ENCODE results near the gene IGSF9B.

Gene IGSF9B

GRCh38 chr11:133937015-133937414 lies 19.8 kb downstream of the IGSF9B start:
- Histone ChIP-seq H3K9me3 (ENCODE audit: control insufficient read depth in 2 of 2, low read length in 2 of 2) (no peaks in the 10 kb centered on the region), H3K36me3 (ENCODE audit: control insufficient read depth in 2 of 2, insufficient read depth in 2 of 2, low read length in 2 of 2) (peaks cover 50 to 57% of the 10 kb centered on the region in 2 donors), H3K4me1 (ENCODE audit: control insufficient read depth, insufficient read depth, low read length) (peaks cover 6% of the 10 kb centered on the region), H3K27ac (ENCODE audit: low read length) (no peak overlapping the region), H3K4me3 (ENCODE audit: low read length in 2 of 2) (no peak overlapping the region), H3K27me3 (ENCODE audit: control insufficient read depth in 1 of 2, insufficient read depth in 2 of 2, low read length in 2 of 2) (no peaks in the 10 kb centered on the region), H3K9ac (ENCODE audit: low read length in 2 of 2) (no peak overlapping the region)

DNA sequence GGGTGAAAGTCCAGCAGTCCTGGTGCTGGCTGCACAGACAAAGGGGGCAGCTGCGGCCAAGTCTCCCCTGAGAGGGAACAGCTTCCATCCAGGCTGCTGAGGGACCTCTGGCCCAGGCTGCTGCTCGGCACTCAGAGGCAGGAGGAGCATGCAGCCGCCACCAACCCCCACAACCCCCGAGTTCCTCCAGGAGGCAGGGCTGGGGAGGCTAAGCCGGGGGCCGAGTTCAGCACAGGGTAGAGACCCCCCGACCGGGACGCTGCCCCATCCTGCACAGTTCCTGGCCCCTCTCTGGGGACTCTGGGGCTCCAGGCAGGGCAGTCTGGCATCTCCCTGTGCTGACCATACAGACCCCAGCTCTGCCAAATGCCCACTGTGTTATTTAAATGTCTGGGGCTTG lies 20.2 kb downstream of the IGSF9B start:
- Histone ChIP-seq H3K9ac (ENCODE audit: low read length in 2 of 2) (no peak overlapping the region), H3K36me3 (ENCODE audit: control insufficient read depth in 2 of 2, insufficient read depth in 2 of 2, low read length in 2 of 2) (peaks cover 52 to 54% of the 10 kb centered on the region in 2 donors), H3K4me3 (ENCODE audit: low read length in 2 of 2) (no peak overlapping the region), H3K27ac (ENCODE audit: low read length) (no peak overlapping the region), H3K4me1 (ENCODE audit: control insufficient read depth, insufficient read depth, low read length) (peaks cover 6% of the 10 kb centered on the region), H3K9me3 (ENCODE audit: control insufficient read depth in 2 of 2, low read length in 2 of 2) (no peaks in the 10 kb centered on the region), H3K27me3 (ENCODE audit: control insufficient read depth in 1 of 2, insufficient read depth in 2 of 2, low read length in 2 of 2) (no peaks in the 10 kb centered on the region)

DNA sequence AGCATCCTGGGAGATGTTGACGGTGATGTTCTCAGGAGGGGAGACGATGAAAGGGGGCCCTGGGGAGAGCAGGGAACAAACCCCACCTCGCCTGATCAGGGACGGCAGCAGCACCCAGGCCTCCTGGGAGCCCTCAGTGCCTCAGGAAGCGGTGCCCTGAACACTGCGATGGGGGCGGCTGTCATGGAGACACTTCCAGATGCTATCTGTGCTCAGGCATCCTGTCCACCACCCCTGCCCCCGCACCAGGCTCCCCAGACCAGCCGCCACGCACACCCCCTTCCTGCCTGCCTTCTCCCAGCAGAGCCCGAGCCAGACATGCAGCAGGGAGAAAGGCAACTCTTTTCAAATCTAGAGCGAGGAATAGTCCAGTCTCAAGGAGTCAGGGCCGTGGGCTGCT lies 20.6 kb downstream of the IGSF9B start:
- Histone ChIP-seq H3K36me3 (ENCODE audit: control insufficient read depth in 2 of 2, insufficient read depth in 2 of 2, low read length in 2 of 2) (peaks cover 54 to 57% of the 10 kb centered on the region in 2 donors), H3K27me3 (ENCODE audit: control insufficient read depth in 1 of 2, insufficient read depth in 2 of 2, low read length in 2 of 2) (no peaks in the 10 kb centered on the region), H3K9ac (ENCODE audit: low read length in 2 of 2) (no peak overlapping the region), H3K4me3 (ENCODE audit: low read length in 2 of 2) (no peak overlapping the region), H3K27ac (ENCODE audit: low read length) (no peak overlapping the region), H3K9me3 (ENCODE audit: control insufficient read depth in 2 of 2, low read length in 2 of 2) (no peaks in the 10 kb centered on the region), H3K4me1 (ENCODE audit: control insufficient read depth, insufficient read depth, low read length) (peaks cover 6% of the 10 kb centered on the region)

DNA sequence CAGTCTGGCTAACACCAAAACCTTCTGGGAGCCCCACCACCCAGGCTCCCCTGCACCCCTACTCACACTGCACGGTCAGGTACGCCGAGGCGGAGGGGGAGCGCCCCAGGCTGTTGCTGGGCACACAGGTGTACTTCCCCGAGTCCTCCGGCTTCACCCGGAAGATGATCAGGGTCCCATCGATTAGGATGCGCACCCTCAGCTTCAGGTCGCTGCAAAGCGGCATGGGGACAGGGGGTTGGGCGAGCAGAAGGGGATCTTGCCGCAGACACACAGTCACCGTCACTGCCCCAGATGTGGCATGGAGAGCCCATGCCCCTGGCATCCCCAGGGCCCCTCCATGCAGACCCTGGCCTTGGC lies 21.2 kb downstream of the IGSF9B start:
- H3K4me3 ChIP-seq (ENCODE audit: low read length in 2 of 2), result no peak overlapping the region
- H3K27me3 ChIP-seq (ENCODE audit: control insufficient read depth in 1 of 2, insufficient read depth in 2 of 2, low read length in 2 of 2), result no peaks in the 10 kb centered on the region
- no peak overlapping the region for H3K27ac ChIP-seq (ENCODE audit: low read length)
- H3K4me1 ChIP-seq (ENCODE audit: control insufficient read depth, insufficient read depth, low read length), result peaks cover 8% of the 10 kb centered on the region
- peaks cover 54 to 59% of the 10 kb centered on the region in 2 donors for H3K36me3 ChIP-seq (ENCODE audit: control insufficient read depth in 2 of 2, insufficient read depth in 2 of 2, low read length in 2 of 2)
- no peak overlapping the region for H3K9ac ChIP-seq (ENCODE audit: low read length in 2 of 2)
- H3K9me3 ChIP-seq (ENCODE audit: control insufficient read depth in 2 of 2, low read length in 2 of 2), result no peaks in the 10 kb centered on the region

GRCh38 chr11:133934599-133935550 lies 21.9 kb downstream of the IGSF9B start:
- H3K4me1 ChIP-seq (ENCODE audit: control insufficient read depth, insufficient read depth, low read length), result peaks cover 13% of the 10 kb centered on the region
- no peaks in the 10 kb centered on the region for H3K9me3 ChIP-seq (ENCODE audit: control insufficient read depth in 2 of 2, low read length in 2 of 2)
- H3K9ac ChIP-seq (ENCODE audit: low read length in 2 of 2), result no peak overlapping the region
- peak overlapping the region; percentile 6 for H3K27ac ChIP-seq (ENCODE audit: low read length)
- no peak overlapping the region for H3K4me3 ChIP-seq (ENCODE audit: low read length in 2 of 2)
- no peaks in the 10 kb centered on the region for H3K27me3 ChIP-seq (ENCODE audit: control insufficient read depth in 1 of 2, insufficient read depth in 2 of 2, low read length in 2 of 2)
- H3K36me3 ChIP-seq (ENCODE audit: control insufficient read depth in 2 of 2, insufficient read depth in 2 of 2, low read length in 2 of 2), result peaks cover 54 to 59% of the 10 kb centered on the region in 2 donors

GRCh38 chr11:133934096-133934495 lies 22.7 kb downstream of the IGSF9B start:
- Histone ChIP-seq H3K36me3 (ENCODE audit: control insufficient read depth in 2 of 2, insufficient read depth in 2 of 2, low read length in 2 of 2) (peaks cover 51 to 52% of the 10 kb centered on the region in 2 donors), H3K4me3 (ENCODE audit: low read length in 2 of 2) (no peak overlapping the region), H3K4me1 (ENCODE audit: control insufficient read depth, insufficient read depth, low read length) (peaks cover 18% of the 10 kb centered on the region), H3K27ac (ENCODE audit: low read length) (no peak overlapping the region), H3K9me3 (ENCODE audit: control insufficient read depth in 2 of 2, low read length in 2 of 2) (no peaks in the 10 kb centered on the region), H3K27me3 (ENCODE audit: control insufficient read depth in 1 of 2, insufficient read depth in 2 of 2, low read length in 2 of 2) (no peaks in the 10 kb centered on the region), H3K9ac (ENCODE audit: low read length in 2 of 2) (no peak overlapping the region)

DNA sequence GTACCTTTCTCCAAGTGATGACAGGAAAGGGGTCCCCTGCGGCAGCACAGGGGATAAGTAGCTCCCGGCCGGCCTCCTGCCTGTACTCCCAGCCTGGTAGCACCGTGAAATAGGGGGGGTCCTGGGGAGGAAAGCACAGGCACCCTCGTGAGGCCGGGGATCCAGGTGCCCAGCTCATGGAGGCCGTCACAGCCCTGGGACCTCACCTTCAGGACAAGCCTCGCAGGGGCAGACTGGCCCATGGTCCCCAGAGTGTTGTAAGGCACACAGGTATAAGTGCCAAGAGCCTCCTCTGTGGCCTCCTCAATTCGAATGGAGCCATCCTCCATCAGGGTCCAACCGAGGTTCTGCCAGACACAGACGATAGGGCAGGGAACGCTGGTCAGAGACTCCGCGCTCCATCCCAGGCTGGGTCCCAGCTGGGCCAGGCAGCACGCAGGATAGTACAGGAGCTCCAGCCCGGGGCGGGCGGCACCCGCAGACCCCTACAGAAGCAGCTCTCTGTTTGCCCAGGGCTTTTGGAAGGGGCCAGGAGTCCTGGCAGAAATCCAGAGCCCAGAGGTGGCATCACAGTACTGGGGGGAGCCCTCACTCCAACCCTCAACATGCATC lies 25.2 kb downstream of the IGSF9B start:
- Histone ChIP-seq H3K27me3 (ENCODE audit: control insufficient read depth in 1 of 2, insufficient read depth in 2 of 2, low read length in 2 of 2) (no peaks in the 10 kb centered on the region), H3K4me3 (ENCODE audit: low read length in 2 of 2) (no peak overlapping the region), H3K27ac (ENCODE audit: low read length) (peak overlapping the region; percentile 24), H3K4me1 (ENCODE audit: control insufficient read depth, insufficient read depth, low read length) (peaks cover 31% of the 10 kb centered on the region), H3K36me3 (ENCODE audit: control insufficient read depth in 2 of 2, insufficient read depth in 2 of 2, low read length in 2 of 2) (peaks cover 37 to 44% of the 10 kb centered on the region in 2 donors), H3K9me3 (ENCODE audit: control insufficient read depth in 2 of 2, low read length in 2 of 2) (no peaks in the 10 kb centered on the region), H3K9ac (ENCODE audit: low read length in 2 of 2) (no peak overlapping the region)

DNA sequence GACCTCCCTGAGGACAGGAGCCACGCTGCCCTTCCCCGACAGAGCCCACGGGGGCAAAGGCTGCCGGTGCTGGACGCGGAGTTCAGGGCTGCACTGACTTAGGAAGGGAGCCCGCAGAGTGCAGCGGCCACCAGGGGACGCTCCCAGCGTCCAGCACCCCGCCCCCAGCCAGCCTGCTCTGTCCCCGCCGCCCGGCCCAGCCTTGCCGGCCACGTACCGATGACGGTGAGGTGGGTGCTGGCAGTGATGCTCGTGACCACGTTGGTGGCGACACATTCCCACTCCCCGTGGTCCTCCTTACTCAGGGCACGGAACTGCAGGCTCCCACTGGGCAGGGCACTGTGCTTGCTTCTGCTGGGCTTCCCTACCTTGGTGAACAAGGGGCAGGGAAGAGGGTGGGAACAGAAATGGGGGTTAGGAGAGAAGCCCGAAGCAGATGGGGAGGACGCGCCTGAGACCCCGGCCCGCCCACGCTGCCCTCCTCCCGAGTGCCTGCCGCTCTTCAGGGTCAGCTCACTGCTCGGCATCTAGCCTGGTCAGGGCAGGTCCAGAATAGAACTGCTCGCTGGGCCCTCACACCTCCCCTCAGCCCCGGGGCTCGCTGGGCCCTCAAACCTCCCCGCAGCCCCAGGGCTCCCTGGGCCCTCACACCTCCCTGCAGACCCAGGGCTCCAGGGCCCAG lies 25.9 kb downstream of the IGSF9B start:
- peaks cover 42 to 44% of the 10 kb centered on the region in 2 donors for H3K36me3 ChIP-seq (ENCODE audit: control insufficient read depth in 2 of 2, insufficient read depth in 2 of 2, low read length in 2 of 2)
- H3K4me3 ChIP-seq (ENCODE audit: low read length in 2 of 2), result no peak overlapping the region
- no peaks in the 10 kb centered on the region for H3K27me3 ChIP-seq (ENCODE audit: control insufficient read depth in 1 of 2, insufficient read depth in 2 of 2, low read length in 2 of 2)
- H3K9me3 ChIP-seq (ENCODE audit: control insufficient read depth in 2 of 2, low read length in 2 of 2), result no peaks in the 10 kb centered on the region
- peaks cover 31% of the 10 kb centered on the region for H3K4me1 ChIP-seq (ENCODE audit: control insufficient read depth, insufficient read depth, low read length)
- H3K9ac ChIP-seq (ENCODE audit: low read length in 2 of 2), result no peak overlapping the region
- peak overlapping the region; percentile 24 for H3K27ac ChIP-seq (ENCODE audit: low read length)

GRCh38 chr11:133930053-133930766 lies 26.6 kb downstream of the IGSF9B start:
- H3K9ac ChIP-seq (ENCODE audit: low read length in 2 of 2), result no peak overlapping the region
- H3K36me3 ChIP-seq (ENCODE audit: control insufficient read depth in 2 of 2, insufficient read depth in 2 of 2, low read length in 2 of 2), result peaks cover 42 to 44% of the 10 kb centered on the region in 2 donors
- no peaks in the 10 kb centered on the region for H3K9me3 ChIP-seq (ENCODE audit: control insufficient read depth in 2 of 2, low read length in 2 of 2)
- H3K4me3 ChIP-seq (ENCODE audit: low read length in 2 of 2), result no peak overlapping the region
- H3K4me1 ChIP-seq (ENCODE audit: control insufficient read depth, insufficient read depth, low read length), result peaks cover 31% of the 10 kb centered on the region
- no peaks in the 10 kb centered on the region for H3K27me3 ChIP-seq (ENCODE audit: control insufficient read depth in 1 of 2, insufficient read depth in 2 of 2, low read length in 2 of 2)
- H3K27ac ChIP-seq (ENCODE audit: low read length), result peak overlapping the region; percentile 37

GRCh38 chr11:133929401-133930052 lies 27.2 kb downstream of the IGSF9B start:
- Histone ChIP-seq H3K27ac (ENCODE audit: low read length) (peak overlapping the region; percentile 37), H3K4me3 (ENCODE audit: low read length in 2 of 2) (no peak overlapping the region), H3K36me3 (ENCODE audit: control insufficient read depth in 2 of 2, insufficient read depth in 2 of 2, low read length in 2 of 2) (peaks cover 43 to 45% of the 10 kb centered on the region in 2 donors), H3K4me1 (ENCODE audit: control insufficient read depth, insufficient read depth, low read length) (peaks cover 31% of the 10 kb centered on the region), H3K27me3 (ENCODE audit: control insufficient read depth in 1 of 2, insufficient read depth in 2 of 2, low read length in 2 of 2) (no peaks in the 10 kb centered on the region), H3K9me3 (ENCODE audit: control insufficient read depth in 2 of 2, low read length in 2 of 2) (no peaks in the 10 kb centered on the region), H3K9ac (ENCODE audit: low read length in 2 of 2) (no peak overlapping the region)
